Measurements from ENCODE around the gene PSD4. TPM values are rescaled to one million over a fixed set of nuclear protein-coding genes. Genes with fewer than 3 reads are reported as not detected.

Gene PSD4
- total RNA-seq, 3 donors from 2014 or later, result 40.8 to 91.3 (median 64.4) TPM

GRCh38 chr2:113240915-113241911 lies 67.4 kb downstream of the PSD4 start:
- Histone ChIP-seq H3K36me3 (ENCODE audit: low read depth) (no peaks in the 10 kb centered on the region), H3K9me3 (no peaks in the 10 kb centered on the region), H3K4me1 (ENCODE audit: low read depth) (no peaks in the 10 kb centered on the region), H3K4me3 (no peak overlapping the region)
- ATAC-seq, result peak; percentile 79
- peak in 1 of 3 donors; percentile 66 for DNase-seq
- no peak for TF ChIP-seq CTCF (IDR thresholded peaks at IDR 0.05)
- intact Hi-C loops (cut with DNase I, micrococcal nuclease), result loop anchor here in 1 of 2 donors (5.0 to 10.0 kb wide), 2 partner anchors 39 to 134 kb away; no protein-coding TSS in a partner anchor

DNA sequence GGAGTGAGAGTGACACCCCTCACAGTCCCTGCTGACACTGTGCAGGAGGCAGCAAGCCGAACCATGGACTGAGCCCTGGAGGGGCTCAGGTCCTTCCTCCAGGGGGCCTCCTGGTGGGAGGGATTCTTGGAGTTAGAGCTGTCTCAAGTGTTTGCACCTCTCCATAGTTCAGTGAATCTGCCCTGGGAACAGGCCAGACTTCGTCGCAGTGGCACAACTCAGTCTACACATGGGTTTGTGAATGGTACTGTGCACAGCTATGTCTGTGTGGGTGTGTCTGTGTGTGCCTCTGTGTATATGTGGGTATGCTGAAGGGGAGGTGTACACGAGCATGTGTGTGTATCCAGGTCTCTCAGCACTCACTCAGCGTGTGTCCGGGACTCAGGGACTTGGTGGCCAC lies 68.6 kb downstream of the PSD4 start:
- intact Hi-C loops (cut with DNase I, micrococcal nuclease), result loop anchor here in 1 of 2 donors (5.0 to 10.0 kb wide), 2 partner anchors 40 to 132 kb away; no protein-coding TSS in a partner anchor
- ATAC-seq (no peak), DNase-seq (no peak)
- Histone ChIP-seq H3K4me3 (no peak overlapping the region), H3K4me1 (ENCODE audit: low read depth) (no peaks in the 10 kb centered on the region), H3K36me3 (ENCODE audit: low read depth) (no peaks in the 10 kb centered on the region), H3K9me3 (no peaks in the 10 kb centered on the region)
- TF ChIP-seq CTCF (IDR thresholded peaks at IDR 0.05), result no peak

GRCh38 chr2:113245276-113245711 lies 71.5 kb downstream of the PSD4 start:
- DNase-seq, result no peak

DNA sequence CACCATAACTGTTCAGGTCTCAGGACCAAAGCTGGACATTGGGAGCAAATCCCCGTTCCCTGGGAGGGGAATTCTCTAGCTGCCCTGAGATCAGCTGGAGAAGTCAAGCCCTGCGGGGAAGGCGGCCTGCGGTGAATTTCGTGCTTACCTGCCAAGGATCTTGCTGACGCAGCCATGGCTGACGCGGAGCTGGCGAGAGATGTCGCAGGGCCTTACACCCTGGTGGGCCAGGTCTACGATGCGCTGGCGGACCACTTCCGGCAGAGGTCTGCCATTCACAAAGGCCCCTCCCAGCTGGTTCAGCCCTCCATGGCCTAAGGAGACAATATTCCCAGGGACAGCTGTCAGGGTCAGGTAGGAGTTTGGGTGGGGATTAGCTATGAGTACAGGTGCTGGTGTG lies 72.8 kb downstream of the PSD4 start:
- ATAC-seq (no peak), DNase-seq (no peak)
- intact Hi-C loops (cut with DNase I, micrococcal nuclease), result loop anchor here in 1 of 2 donors (10.0 kb wide), 1 partner anchor 128 kb away; no protein-coding TSS in a partner anchor
- Histone ChIP-seq H3K9me3 (no peaks in the 10 kb centered on the region), H3K4me3 (no peak overlapping the region), H3K36me3 (ENCODE audit: low read depth) (no peaks in the 10 kb centered on the region), H3K4me1 (ENCODE audit: low read depth) (no peaks in the 10 kb centered on the region)
- TF ChIP-seq CTCF (IDR thresholded peaks at IDR 0.05), result no peak

More at GRCh38 chr2:113245276-113245711, 71.5 kb downstream of the PSD4 start:
- intact Hi-C loops (cut with DNase I, micrococcal nuclease), result loop anchor here in 1 of 2 donors (10.0 kb wide), 1 partner anchor 130 kb away; no protein-coding TSS in a partner anchor
- Histone ChIP-seq H3K4me1 (ENCODE audit: low read depth) (no peaks in the 10 kb centered on the region), H3K9me3 (no peaks in the 10 kb centered on the region), H3K4me3 (no peak overlapping the region), H3K36me3 (ENCODE audit: low read depth) (no peaks in the 10 kb centered on the region)
- ATAC-seq, result no peak
- TF ChIP-seq CTCF (IDR thresholded peaks at IDR 0.05), result no peak

GRCh38 chr2:113248997-113249770 lies 75.4 kb downstream of the PSD4 start:
- H3K4me3 ChIP-seq, result no peak overlapping the region
- no peaks in the 10 kb centered on the region for H3K36me3 ChIP-seq (ENCODE audit: low read depth)
- intact Hi-C loops (cut with DNase I, micrococcal nuclease), result loop anchor here in 1 of 2 donors (10.0 kb wide), 1 partner anchor 126 kb away; no protein-coding TSS in a partner anchor
- no peaks in the 10 kb centered on the region for H3K4me1 ChIP-seq (ENCODE audit: low read depth)
- H3K9me3 ChIP-seq, result no peaks in the 10 kb centered on the region
- peak; percentile 74 for TF ChIP-seq CTCF (IDR thresholded peaks at IDR 0.05)
- peak; percentile 72 to 91 (median 88) for DNase-seq
- ATAC-seq, result peak; percentile 90
